Gastroesophageal sphincter (tissue), 4 donors: ENCODE data around the gene SEMA6B. TPM values are rescaled to one million over a fixed set of nuclear protein-coding genes. Genes with fewer than 3 reads are reported as not detected.

Experiments
- ATAC-seq: fragments of 150-250 bp; one replicate; pipeline ENCODE4 v1.9.1; 2016; ENCODE audit warnings: mild to moderate bottlenecking, moderate library complexity
- H3K27ac ChIP-seq, 4 donors: fragments of 200-600 bp; sonication (generic) in 3 of 4; 1 replicate in 3 of 4; 2 replicates in 1 of 4; pipeline ENCODE4 v1.5.1; 2016 to 2019
- H3K27me3 ChIP-seq: fragments of 200-600 bp; sonication (generic); one replicate; pipeline ENCODE4 v1.5.1; 2019
- H3K36me3 ChIP-seq, 2 donors: fragments of 200-600 bp; sonication (generic); one replicate each; pipeline ENCODE4 v1.5.1; 2019; ENCODE audit warnings: control low read depth in 1 of 2
- H3K4me1 ChIP-seq, 3 donors: fragments of 200-600 bp; sonication (generic); 1 replicate in 2 of 3; 2 replicates in 1 of 3; pipeline ENCODE4 v1.5.1; 2016 to 2019; ENCODE audit warnings: control low read depth in 2 of 3
- H3K4me3 ChIP-seq, 2 donors: fragments of 200-600 bp; sonication (generic); one replicate each; pipeline ENCODE4 v1.5.1; 2019; ENCODE audit warnings: mild to moderate bottlenecking in 1 of 2, moderate library complexity in 1 of 2
- H3K9me3 ChIP-seq, 3 donors: fragments of 200-600 bp; sonication (generic); one replicate each; pipeline ENCODE4 v1.5.1; 2017 to 2019; ENCODE audit warnings: control low read depth in 2 of 3
- CTCF ChIP-seq, 4 experiments: fragments of 200-600 bp in 2 of 4; fragments of 450-650 bp in 2 of 4; sonication (generic) in 1 of 4; IDR thresholded peaks; one replicate each; pipeline ENCODE4 v1.5.1; 2017 to 2019; ENCODE audit warnings: antibody characterized with exemption in 4 of 4, mild to moderate bottlenecking in 2 of 4, moderate library complexity in 2 of 4
- EP300 ChIP-seq: sonication (generic); formaldehyde crosslinking; IDR thresholded peaks from one replicate; pipeline ENCODE4 v1.6.1; 2017; ENCODE audit warnings: antibody characterized with exemption, mild to moderate bottlenecking
- POLR2A ChIP-seq, 2 donors: fragments of 450-650 bp; IDR thresholded peaks; one replicate each; pipeline ENCODE4 v1.6.1; 2017; ENCODE audit warnings: antibody characterized with exemption in 2 of 2, mild to moderate bottlenecking in 2 of 2, moderate library complexity in 1 of 2
- POLR2AphosphoS5 ChIP-seq: sonication (generic); formaldehyde crosslinking; IDR thresholded peaks from one replicate; pipeline ENCODE4 v1.6.1; 2017; ENCODE audit warnings: antibody characterized with exemption
- WGBS, 2 donors: methylation state at CpG; one replicate each; pipeline ENCODE4 v1.1.5; 2018; ENCODE audit warnings: low coverage in 1 of 2; 5-methylcytosine and 5-hydroxymethylcytosine counted together
- total RNA-seq, 4 donors: library from RNA; depleted of rRNA; stranded (reverse); fragments of >200 nt; gene quantifications; one replicate each; pipeline ENCODE4 v1.1.0, GENCODE V29; 2016

The SEMA6B gene
- total RNA-seq, 4 donors from 2014 or later = 2.0 to 12.4 (median 7.3) TPM

DNA sequence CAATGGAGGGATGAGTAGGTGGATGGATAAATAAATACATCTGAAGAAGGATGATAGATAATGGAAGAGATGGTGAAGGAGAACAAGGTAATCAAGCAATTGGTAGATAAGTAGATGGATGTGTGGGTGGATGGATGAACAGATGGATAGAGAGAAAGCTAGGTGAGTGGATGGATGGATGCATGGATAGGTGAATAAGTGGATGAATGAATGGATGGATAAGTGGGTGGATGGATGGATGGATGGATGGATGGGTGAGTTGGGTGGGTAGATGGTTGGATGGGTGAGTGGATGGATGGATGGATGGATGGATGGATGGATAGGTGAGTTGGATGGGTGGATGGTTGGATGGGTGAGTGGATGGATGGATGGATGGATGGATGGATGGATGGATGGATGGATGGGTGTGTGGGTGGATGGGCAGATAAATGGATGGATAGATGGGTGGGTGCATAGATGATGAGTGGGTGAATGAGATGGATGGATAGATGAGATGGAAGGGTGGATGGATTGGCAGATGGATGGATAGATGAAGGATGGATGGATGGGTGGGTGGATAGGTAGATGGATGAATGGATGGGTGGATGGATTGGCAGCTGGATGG, 6.3 kb downstream of the SEMA6B start:
- Histone ChIP-seq H3K4me1 (peaks cover 0 to 4% (median 2%) of the 10 kb centered on the region in 3 donors), H3K27me3 (peaks cover 27% of the 10 kb centered on the region), H3K4me3 (no peak overlapping the region), H3K36me3 (peaks cover 0 to 15% of the 10 kb centered on the region in 2 donors), H3K27ac (no peak overlapping the region), H3K9me3 (no peaks in the 10 kb centered on the region)
- no peak for ATAC-seq
- TF ChIP-seq CTCF (IDR thresholded peaks at IDR 0.05) (no peak), POLR2A (IDR thresholded peaks at IDR 0.05) (no peak), EP300 (no peak), POLR2AphosphoS5 (no peak)

DNA sequence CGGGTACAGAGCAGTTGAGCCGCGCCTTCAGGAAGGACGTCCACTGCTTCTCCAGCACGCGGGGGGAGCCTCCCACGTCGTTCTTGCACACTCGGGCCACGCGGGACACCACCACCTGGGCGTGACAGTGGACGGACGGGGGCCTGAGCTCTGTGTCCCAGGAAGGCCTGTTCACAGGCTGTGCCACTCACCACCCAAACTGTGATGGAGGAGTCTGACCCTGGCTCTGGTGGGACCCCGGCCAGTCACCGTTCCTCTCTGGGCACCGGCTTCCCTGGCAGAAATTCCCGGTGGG, 7.0 kb downstream of the SEMA6B start:
- WGBS, 2 donors = 72% methylated on average over 2 of the region's 18 CpGs; no CpG with 5 or more reads in 1 of the 2 donors
- no peaks in the 10 kb centered on the region for H3K4me1 ChIP-seq
- ATAC-seq = no peak

GRCh38 chr19:4550479-4551050, 8.9 kb downstream of the SEMA6B start:
- Histone ChIP-seq H3K27me3 (peaks cover 22% of the 10 kb centered on the region), H3K4me1 (no peaks in the 10 kb centered on the region), H3K9me3 (no peaks in the 10 kb centered on the region), H3K27ac (no peak overlapping the region), H3K4me3 (no peak overlapping the region), H3K36me3 (peaks cover 0 to 15% of the 10 kb centered on the region in 2 donors)
- ATAC-seq = no peak
- 89% methylated on average over 8 of the region's 26 CpGs; no CpG with 5 or more reads in 1 of the 2 donors for WGBS, 2 donors
- no peak for TF ChIP-seq CTCF (IDR thresholded peaks at IDR 0.05)

More for the DNA sequence above, 7.0 kb downstream of the SEMA6B start:
- no peak overlapping the region for H3K27ac ChIP-seq
- peaks cover 0 to 15% of the 10 kb centered on the region in 2 donors for H3K36me3 ChIP-seq
- no peaks in the 10 kb centered on the region for H3K9me3 ChIP-seq
- no peak for TF ChIP-seq POLR2AphosphoS5
- no peak for TF ChIP-seq CTCF (IDR thresholded peaks at IDR 0.05)
- TF ChIP-seq EP300 = no peak
- no peak for TF ChIP-seq POLR2A (IDR thresholded peaks at IDR 0.05)
- peaks cover 22% of the 10 kb centered on the region for H3K27me3 ChIP-seq
- H3K4me3 ChIP-seq = no peak overlapping the region

DNA sequence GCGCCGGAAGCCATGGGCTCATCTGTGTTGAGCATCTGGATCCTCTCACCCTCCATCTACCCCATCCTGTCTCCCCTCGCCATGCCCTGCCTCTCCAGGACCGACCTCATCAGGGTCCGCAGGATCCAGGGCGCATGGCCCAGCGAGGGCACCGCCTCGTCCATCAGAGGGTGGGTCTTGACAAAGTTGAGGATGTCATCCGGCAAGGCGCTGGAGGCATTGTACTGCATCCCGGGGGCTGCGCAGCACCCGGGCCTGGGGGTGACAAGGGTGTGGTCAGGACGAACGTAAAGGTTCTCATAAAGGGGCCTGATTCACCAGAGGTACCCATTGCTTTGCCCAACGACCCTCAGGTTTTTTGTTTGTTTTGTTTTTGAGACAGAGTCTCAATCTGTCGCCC, 9.5 kb downstream of the SEMA6B start:
- Histone ChIP-seq H3K36me3 (peaks cover 0 to 15% of the 10 kb centered on the region in 2 donors), H3K9me3 (no peaks in the 10 kb centered on the region), H3K27me3 (peaks cover 22% of the 10 kb centered on the region), H3K4me3 (no peak overlapping the region), H3K27ac (no peak overlapping the region), H3K4me1 (no peaks in the 10 kb centered on the region)
- no peak for ATAC-seq
- 97% methylated on average over 6 of the region's 18 CpGs; no CpG with 5 or more reads in 1 of the 2 donors for WGBS, 2 donors
- TF ChIP-seq POLR2A (IDR thresholded peaks at IDR 0.05) = no peak
- no peak for TF ChIP-seq EP300
- no peak for TF ChIP-seq CTCF (IDR thresholded peaks at IDR 0.05)
- TF ChIP-seq POLR2AphosphoS5 = no peak

DNA sequence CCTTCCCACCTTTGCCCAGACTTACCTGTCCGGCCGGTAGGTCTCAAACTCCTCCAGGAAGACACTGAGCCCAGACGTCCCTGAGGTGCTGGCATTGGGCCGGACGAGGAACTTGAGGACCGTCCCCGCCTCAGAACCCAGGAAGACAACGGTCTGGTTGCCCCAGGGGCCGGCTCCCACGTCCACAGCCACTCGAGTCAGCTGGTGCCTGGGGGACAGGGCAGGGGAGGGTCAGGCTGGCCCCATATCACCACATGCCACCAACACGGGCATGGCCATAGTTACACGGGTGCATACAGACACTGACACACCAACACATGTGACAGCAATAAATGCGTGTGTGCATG, 11.3 kb downstream of the SEMA6B start:
- H3K27me3 ChIP-seq = peaks cover 22% of the 10 kb centered on the region
- H3K9me3 ChIP-seq = no peaks in the 10 kb centered on the region
- no CpG with 5 or more reads among the region's 14 CpGs for WGBS, 2 donors
- TF ChIP-seq POLR2A (IDR thresholded peaks at IDR 0.05) = no peak
- TF ChIP-seq CTCF (IDR thresholded peaks at IDR 0.05) = no peak
- no peak for TF ChIP-seq POLR2AphosphoS5
- no peak for TF ChIP-seq EP300
- peak; percentile 30 for ATAC-seq
- H3K36me3 ChIP-seq = peaks cover 0 to 9% of the 10 kb centered on the region in 2 donors
- H3K27ac ChIP-seq = no peak overlapping the region
- H3K4me1 ChIP-seq = no peaks in the 10 kb centered on the region
- H3K4me3 ChIP-seq = no peak overlapping the region
